GM12878 (cell line): ENCODE data around the gene TMOD2. TPM values are rescaled to one million over a fixed set of nuclear protein-coding genes. Genes with fewer than 3 reads are reported as not detected.

ENCODE experiments used
- ATAC-seq: fragments of 200-7000 bp; cut with Tn5 transposase; 3 replicates; pipeline ENCODE4 v1.9.1; 2020; ENCODE audit warnings: mild to moderate bottlenecking, moderate library complexity
- BruUV-seq: library from RNA; stranded (reverse); fragments of 400-500 nt; replicated peaks from 2 replicates; lab custom pipeline; 2021; lab: Mats Ljungman, UMichigan
- CTCF ChIA-PET: fragments of 300-600 bp; sonication (Branson Sonifier 250); formaldehyde crosslinking; extraction: SDS; loops from one replicate; lab custom pipeline; 2021; ENCODE audit warnings: inconsistent platforms; lab: Yijun Ruan, JAX
- POLR2A ChIA-PET: fragments of 350-600 bp; formaldehyde crosslinking; extraction: SDS; loops from one replicate; lab custom pipeline; 2021; ENCODE audit warnings: inconsistent platforms; lab: Charles Lee
- RAD21 ChIA-PET: fragments of 300-600 bp; sonication (Branson Sonifier 250); formaldehyde crosslinking; loops from one replicate; lab custom pipeline; 2023; ENCODE audit warnings: antibody characterized with exemption; ENCODE audit not compliant: unreplicated experiment; lab: Charles Lee
- SMC1A ChIA-PET: fragments of 300-600 bp; sonication (Branson Sonifier 250); formaldehyde crosslinking; loops from one replicate; lab custom pipeline; 2023; ENCODE audit not compliant: unreplicated experiment, uncharacterized antibody; lab: Charles Lee
- DNase-seq: peaks from one replicate; pipeline ENCODE4 v3.0.0-alpha.2; 2011; ENCODE audit warnings: low read depth, low spot score
- FAIRE-seq: peaks from 3 replicates; lab custom pipeline; 2011; peaks lifted over from hg19 to GRCh38; lab: Jason Lieb, UNC
- H2AFZ ChIP-seq: 2 replicates; pipeline ENCODE4 v1.6.0; 2011; ENCODE audit warnings: low read depth, low read length, control low read depth; ENCODE audit not compliant: control insufficient read depth
- H3K27ac ChIP-seq: 2 replicates; pipeline ENCODE4 v1.5.1; 2011; ENCODE audit warnings: control low read depth; ENCODE audit not compliant: control insufficient read depth, insufficient read depth
- H3K27me3 ChIP-seq, 2 experiments: replicated peaks in 1 of 2; 2 replicates each; pipeline versions ENCODE4 v1.6.0 to v1.6.1; 2011; ENCODE audit warnings: low read length in 1 of 2; ENCODE audit not compliant: control insufficient read depth in 2 of 2, insufficient read depth in 2 of 2
- H3K36me3 ChIP-seq, 2 experiments: 2 replicates each; pipeline ENCODE4 v1.5.1; 2011; ENCODE audit warnings: low read length in 1 of 2; ENCODE audit not compliant: control insufficient read depth in 2 of 2, insufficient read depth in 2 of 2
- H3K4me1 ChIP-seq: 2 replicates; pipeline ENCODE4 v1.6.1; 2011; ENCODE audit warnings: mild to moderate bottlenecking, low read length, moderate library complexity, mixed read lengths; ENCODE audit not compliant: control insufficient read depth, insufficient read depth
- H3K4me2 ChIP-seq: 2 replicates; pipeline ENCODE4 v1.6.0; 2011; ENCODE audit warnings: control low read depth; ENCODE audit not compliant: control insufficient read depth, insufficient read depth
- H3K4me3 ChIP-seq: fragments of 200-600 bp; sonication (generic); 2 replicates; pipeline ENCODE4 v1.5.1; 2016
- H3K79me2 ChIP-seq: 2 replicates; pipeline ENCODE4 v1.6.0; 2011; ENCODE audit warnings: low read length; ENCODE audit not compliant: control insufficient read depth, insufficient read depth
- H3K9ac ChIP-seq: 2 replicates; pipeline ENCODE4 v1.8.0; 2011; ENCODE audit warnings: low read length, control low read depth, mixed read lengths; ENCODE audit not compliant: control insufficient read depth, insufficient read depth
- H3K9me3 ChIP-seq: replicated peaks from 3 replicates; pipeline ENCODE4 v1.5.1; 2011; ENCODE audit warnings: mild to moderate bottlenecking, low read length; ENCODE audit not compliant: control insufficient read depth, insufficient read depth
- H4K20me1 ChIP-seq: 2 replicates; pipeline ENCODE4 v1.6.0; 2011; ENCODE audit not compliant: control insufficient read depth, insufficient read depth
- ASH2L ChIP-seq: fragments of 300-600, 200-600 bp; sonication (generic); IDR thresholded peaks from 2 replicates; pipeline ENCODE4 v1.6.1; 2017; ENCODE audit warnings: low read depth, mild to moderate bottlenecking, borderline replicate concordance
- ATF2 ChIP-seq: IDR thresholded peaks from 2 replicates; pipeline ENCODE4 v1.6.1; 2012; ENCODE audit warnings: low read length, inconsistent platforms
- ATF7 ChIP-seq: fragments of 450-650 bp; IDR thresholded peaks from 2 replicates; pipeline ENCODE4 v1.6.1; 2016; ENCODE audit warnings: low read depth, mild to moderate bottlenecking
- CHD2 ChIP-seq: IDR thresholded peaks from 2 replicates; pipeline ENCODE4 v1.6.1; 2011; ENCODE audit warnings: low read depth, low read length, improper control_type of control experiment, borderline replicate concordance
- DPF2 ChIP-seq: fragments of 450-650 bp; IDR thresholded peaks from 2 replicates; pipeline ENCODE4 v1.6.1; 2017; ENCODE audit warnings: mild to moderate bottlenecking
- ETV6 ChIP-seq, 2 experiments: fragments of 450-650 bp in 1 of 2; IDR thresholded peaks in 1 of 2; conservative IDR thresholded peaks in 1 of 2; 2 replicates each; pipeline ENCODE4 v1.6.1; 2014; ENCODE audit warnings: antibody characterized with exemption in 1 of 2, borderline replicate concordance in 1 of 2, low read depth in 1 of 2, mild to moderate bottlenecking in 1 of 2, moderate library complexity in 1 of 2
- EZH2 ChIP-seq: IDR thresholded peaks from 2 replicates; pipeline ENCODE4 v1.6.1; 2012; ENCODE audit warnings: low read depth, mild to moderate bottlenecking, control low read depth, inconsistent platforms, low read length, borderline replicate concordance; ENCODE audit not compliant: control insufficient read depth
- PBX3 ChIP-seq: IDR thresholded peaks from 2 replicates; pipeline ENCODE4 v1.6.1; 2011; ENCODE audit warnings: mild to moderate bottlenecking, low read depth, low read length, moderate library complexity; ENCODE audit not compliant: insufficient replicate concordance
- SKIL ChIP-seq: fragments of 450-650 bp; IDR thresholded peaks from 2 replicates; pipeline ENCODE4 v1.6.1; 2017; ENCODE audit warnings: mild to moderate bottlenecking, low read depth, inconsistent platforms; ENCODE audit not compliant: poor library complexity, severe bottlenecking
- SMAD5 ChIP-seq: IDR thresholded peaks from 2 replicates; pipeline ENCODE4 v1.6.1; 2016; ENCODE audit warnings: antibody characterized with exemption, low read depth
- SMARCA5 ChIP-seq: fragments of 450-650 bp; IDR thresholded peaks from 2 replicates; pipeline ENCODE4 v1.6.1; 2017; ENCODE audit warnings: mild to moderate bottlenecking
- SREBF1 ChIP-seq: IDR thresholded peaks from 2 replicates; pipeline ENCODE4 v1.6.1; 2012; ENCODE audit warnings: mild to moderate bottlenecking, low read length
- YY1 ChIP-seq: IDR thresholded peaks from 2 replicates; pipeline ENCODE4 v1.6.1; 2011; ENCODE audit warnings: low read depth, mild to moderate bottlenecking, low read length
- ZNF207 ChIP-seq: fragments of 450-650 bp; IDR thresholded peaks from 2 replicates; pipeline ENCODE4 v1.6.1; 2014; ENCODE audit warnings: antibody characterized with exemption, mild to moderate bottlenecking, borderline replicate concordance
- WGBS: methylation state at CpG from one replicate; pipeline ENCODE4 v1.1.6; 2016; ENCODE audit warnings: low lambda C conversion rate; ENCODE audit not compliant: insufficient replicate concordance, insufficient coverage; ENCODE audit errors: missing lambda C conversion rate; 5-methylcytosine and 5-hydroxymethylcytosine counted together
- in situ Hi-C: fragments of 300-500 bp; cut with MboI; formaldehyde crosslinking; loops from 9 replicates; pipeline ENCODE4 v1.14.3; 2018; ENCODE audit warnings: mixed read lengths
- intact Hi-C: fragments of 100-400 bp; cut with micrococcal nuclease; formaldehyde crosslinking; loops from one replicate; pipeline ENCODE4 v1.14.2; 2022; ENCODE audit not compliant: unreplicated experiment
- polyA plus RNA-seq, 11 experiments: library from polyadenylated mRNA; depleted of rRNA in 4 of 11; unstranded in 6 of 11; stranded (reverse) in 5 of 11; fragments of >200 nt; fragmentation: Nextera tagmentation in 4 of 11; fragmentation: Illumina TruSeq in 1 of 11; extraction: Ambion mirVana in 4 of 11; extraction: Trizol in 1 of 11; gene quantifications; 1 replicate in 1 of 11; 2 replicates in 10 of 11; pipeline versions ENCODE4 v1.2.1 to v1.2.3, GENCODE V29; 2011 to 2016; ENCODE audit warnings: inconsistent platforms in 2 of 11, missing spikeins in 2 of 11, low read depth in 1 of 11
- total RNA-seq, 4 experiments: library from RNA; depleted of rRNA in 3 of 4; stranded (reverse); fragments of >200 nt in 3 of 4; fragmentation: Illumina TruSeq in 1 of 4; extraction: Trizol in 1 of 4; gene quantifications; 2 replicates each; pipeline versions ENCODE4 v1.2.1 to v1.2.3, GENCODE V29; 2013 to 2021
- TF ChIP-seq, protein P1 (sequence below): IDR thresholded peaks from 2 replicates; pipeline ENCODE4 v1.6.1; 2011; ENCODE audit warnings: low read depth, low read length, improper control_type of control experiment, borderline replicate concordance

TMOD2 gene
- total and polyA plus RNA-seq, 10 of the 15 experiments (the other 5 are each of a cell fraction or from before 2014, with no cell fraction given) = 0.61 to 15.2 (median 6.3) TPM

DNA sequence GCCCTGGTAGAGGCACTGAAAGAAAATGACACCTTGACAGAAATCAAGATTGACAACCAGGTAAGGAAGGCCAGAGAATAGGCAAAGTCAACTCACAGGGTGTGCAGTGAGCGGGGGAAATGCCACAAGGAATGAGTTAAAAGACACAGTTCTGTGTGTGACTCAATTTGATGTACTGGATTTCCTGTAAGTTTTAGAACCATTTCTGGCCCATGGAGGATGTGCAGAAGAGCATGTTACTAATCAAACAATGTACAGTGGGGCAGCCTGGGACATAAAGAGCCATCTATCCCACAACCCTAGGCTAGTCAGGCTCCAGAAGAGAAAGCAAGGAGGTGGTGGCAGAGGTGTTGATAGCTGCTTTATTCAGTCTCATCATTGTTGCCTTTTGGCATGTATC, 46.9 kb downstream of the TMOD2 start (continued):
- no peak for TF ChIP-seq ETV6 (conservative IDR thresholded peaks at IDR 0.05 in 1 of 2, IDR thresholded peaks at IDR 0.05 in 1 of 2; ENCODE audit: borderline replicate concordance in 1 of 2, low read depth in 1 of 2)
- no peak for TF ChIP-seq PBX3
- TF ChIP-seq SREBF1 = no peak

- ATAC-seq (no peak), DNase-seq (no peak), FAIRE-seq (no peak)
- H3K9me3 ChIP-seq = no peaks in the 10 kb centered on the region
- WGBS = 72% methylated on average over 6 of the region's 6 CpGs
- no peaks in the 10 kb centered on the region for H3K79me2 ChIP-seq
- no peak overlapping the region for H3K27ac ChIP-seq
- ChIA-PET POLR2A (no interaction called here), RAD21 (no interaction called here), SMC1A (interaction anchor here (1.2 kb wide), 1 partner anchor 11 kb away, joined by 3 read pairs; no protein-coding TSS in a partner anchor), CTCF (interaction anchor here (0.5 to 1.7 kb wide), 4 partner anchors 23 to 384 kb away, joined by 3 to 10 read pairs (median 3); no protein-coding TSS in a partner anchor)
- H3K4me2 ChIP-seq = no peak overlapping the region
- no TSS peak for BruUV-seq
- H3K36me3 ChIP-seq = no peaks in the 10 kb centered on the region
- in situ Hi-C loops (no loop called here), intact Hi-C loops (no loop called here)
- no peaks in the 10 kb centered on the region for H3K27me3 ChIP-seq
- no peaks in the 10 kb centered on the region; the same call in 1 of the 2 replicates for H3K4me1 ChIP-seq
- no peak overlapping the region for H2AFZ ChIP-seq
- no peak overlapping the region for H3K4me3 ChIP-seq
- H3K9ac ChIP-seq = no peak overlapping the region
- no peaks in the 10 kb centered on the region for H4K20me1 ChIP-seq
- TF ChIP-seq ZNF207 (no peak), CHD2 (no peak), EZH2 (no peak), YY1 (no peak), SKIL (no peak), ASH2L (no peak), SMAD5 (no peak), ATF2 (no peak), SMARCA5 (no peak), DPF2 (no peak), ATF7 (no peak)
- TF ChIP-seq, protein P1, sequence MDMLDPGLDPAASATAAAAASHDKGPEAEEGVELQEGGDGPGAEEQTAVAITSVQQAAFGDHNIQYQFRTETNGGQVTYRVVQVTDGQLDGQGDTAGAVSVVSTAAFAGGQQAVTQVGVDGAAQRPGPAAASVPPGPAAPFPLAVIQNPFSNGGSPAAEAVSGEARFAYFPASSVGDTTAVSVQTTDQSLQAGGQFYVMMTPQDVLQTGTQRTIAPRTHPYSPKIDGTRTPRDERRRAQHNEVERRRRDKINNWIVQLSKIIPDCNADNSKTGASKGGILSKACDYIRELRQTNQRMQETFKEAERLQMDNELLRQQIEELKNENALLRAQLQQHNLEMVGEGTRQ = no peak
Measured at GRCh38 chr15:51799282-51800252, 48.2 kb downstream of the TMOD2 start.
